ENCODE results near the gene GUF1.

Gene GUF1

DNA sequence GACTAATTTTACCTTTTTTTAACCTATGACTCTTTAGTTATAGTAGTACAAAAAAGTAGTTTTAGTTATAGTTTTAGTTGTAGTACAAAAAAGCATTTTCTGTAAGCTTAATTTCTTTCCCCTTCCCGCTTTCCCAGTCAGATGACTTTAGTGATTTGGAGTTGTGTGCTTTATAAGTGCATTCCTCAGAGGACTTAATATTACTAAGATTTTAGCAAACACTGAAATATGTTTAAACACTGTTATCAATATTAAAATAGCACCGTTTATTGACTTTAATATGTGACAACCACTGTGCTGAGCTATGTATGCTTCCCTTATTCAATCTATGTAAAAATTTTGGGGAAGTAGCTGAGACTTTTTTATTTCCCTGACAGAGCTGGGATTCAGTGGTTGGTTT, 22.8 kb downstream of the GUF1 start:
- TF ChIP-seq, protein P1, sequence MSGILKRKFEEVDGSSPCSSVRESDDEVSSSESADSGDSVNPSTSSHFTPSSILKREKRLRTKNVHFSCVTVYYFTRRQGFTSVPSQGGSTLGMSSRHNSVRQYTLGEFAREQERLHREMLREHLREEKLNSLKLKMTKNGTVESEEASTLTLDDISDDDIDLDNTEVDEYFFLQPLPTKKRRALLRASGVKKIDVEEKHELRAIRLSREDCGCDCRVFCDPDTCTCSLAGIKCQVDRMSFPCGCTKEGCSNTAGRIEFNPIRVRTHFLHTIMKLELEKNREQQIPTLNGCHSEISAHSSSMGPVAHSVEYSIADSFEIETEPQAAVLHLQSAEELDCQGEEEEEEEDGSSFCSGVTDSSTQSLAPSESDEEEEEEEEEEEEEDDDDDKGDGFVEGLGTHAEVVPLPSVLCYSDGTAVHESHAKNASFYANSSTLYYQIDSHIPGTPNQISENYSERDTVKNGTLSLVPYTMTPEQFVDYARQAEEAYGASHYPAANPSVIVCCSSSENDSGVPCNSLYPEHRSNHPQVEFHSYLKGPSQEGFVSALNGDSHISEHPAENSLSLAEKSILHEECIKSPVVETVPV (CRISPR knock-in tag; IDR thresholded peaks at IDR 0.05): no peak
- TF ChIP-seq GLIS3 (CRISPR knock-in tag; IDR thresholded peaks at IDR 0.05) (no peak), SNAI2 (CRISPR knock-in tag; IDR thresholded peaks at IDR 0.05) (no peak), ZFP30 (CRISPR knock-in tag; IDR thresholded peaks at IDR 0.05) (no peak), ZFP3 (CRISPR knock-in tag; IDR thresholded peaks at IDR 0.05) (no peak), ZNF70 (CRISPR knock-in tag; IDR thresholded peaks at IDR 0.05) (no peak), TCF4 (CRISPR knock-in tag; IDR thresholded peaks at IDR 0.05; ENCODE audit: borderline replicate concordance) (no peak), ZNF8 (CRISPR knock-in tag; IDR thresholded peaks at IDR 0.05) (no peak), ESRRG (CRISPR knock-in tag; IDR thresholded peaks at IDR 0.05) (no peak), RARB (CRISPR knock-in tag; IDR thresholded peaks at IDR 0.05) (no peak)
- TF ChIP-seq, protein P2, sequence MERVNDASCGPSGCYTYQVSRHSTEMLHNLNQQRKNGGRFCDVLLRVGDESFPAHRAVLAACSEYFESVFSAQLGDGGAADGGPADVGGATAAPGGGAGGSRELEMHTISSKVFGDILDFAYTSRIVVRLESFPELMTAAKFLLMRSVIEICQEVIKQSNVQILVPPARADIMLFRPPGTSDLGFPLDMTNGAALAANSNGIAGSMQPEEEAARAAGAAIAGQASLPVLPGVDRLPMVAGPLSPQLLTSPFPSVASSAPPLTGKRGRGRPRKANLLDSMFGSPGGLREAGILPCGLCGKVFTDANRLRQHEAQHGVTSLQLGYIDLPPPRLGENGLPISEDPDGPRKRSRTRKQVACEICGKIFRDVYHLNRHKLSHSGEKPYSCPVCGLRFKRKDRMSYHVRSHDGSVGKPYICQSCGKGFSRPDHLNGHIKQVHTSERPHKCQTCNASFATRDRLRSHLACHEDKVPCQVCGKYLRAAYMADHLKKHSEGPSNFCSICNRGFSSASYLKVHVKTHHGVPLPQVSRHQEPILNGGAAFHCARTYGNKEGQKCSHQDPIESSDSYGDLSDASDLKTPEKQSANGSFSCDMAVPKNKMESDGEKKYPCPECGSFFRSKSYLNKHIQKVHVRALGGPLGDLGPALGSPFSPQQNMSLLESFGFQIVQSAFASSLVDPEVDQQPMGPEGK (CRISPR knock-in tag; IDR thresholded peaks at IDR 0.05; ENCODE audit: borderline replicate concordance): no peak
- TF ChIP-seq, protein P3, sequence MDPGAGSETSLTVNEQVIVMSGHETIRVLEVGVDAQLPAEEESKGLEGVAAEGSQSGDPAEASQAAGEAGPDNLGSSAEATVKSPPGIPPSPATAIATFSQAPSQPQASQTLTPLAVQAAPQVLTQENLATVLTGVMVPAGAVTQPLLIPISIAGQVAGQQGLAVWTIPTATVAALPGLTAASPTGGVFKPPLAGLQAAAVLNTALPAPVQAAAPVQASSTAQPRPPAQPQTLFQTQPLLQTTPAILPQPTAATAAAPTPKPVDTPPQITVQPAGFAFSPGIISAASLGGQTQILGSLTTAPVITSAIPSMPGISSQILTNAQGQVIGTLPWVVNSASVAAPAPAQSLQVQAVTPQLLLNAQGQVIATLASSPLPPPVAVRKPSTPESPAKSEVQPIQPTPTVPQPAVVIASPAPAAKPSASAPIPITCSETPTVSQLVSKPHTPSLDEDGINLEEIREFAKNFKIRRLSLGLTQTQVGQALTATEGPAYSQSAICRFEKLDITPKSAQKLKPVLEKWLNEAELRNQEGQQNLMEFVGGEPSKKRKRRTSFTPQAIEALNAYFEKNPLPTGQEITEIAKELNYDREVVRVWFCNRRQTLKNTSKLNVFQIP (CRISPR knock-in tag; IDR thresholded peaks at IDR 0.05; ENCODE audit: borderline replicate concordance, low read depth): no peak

DNA sequence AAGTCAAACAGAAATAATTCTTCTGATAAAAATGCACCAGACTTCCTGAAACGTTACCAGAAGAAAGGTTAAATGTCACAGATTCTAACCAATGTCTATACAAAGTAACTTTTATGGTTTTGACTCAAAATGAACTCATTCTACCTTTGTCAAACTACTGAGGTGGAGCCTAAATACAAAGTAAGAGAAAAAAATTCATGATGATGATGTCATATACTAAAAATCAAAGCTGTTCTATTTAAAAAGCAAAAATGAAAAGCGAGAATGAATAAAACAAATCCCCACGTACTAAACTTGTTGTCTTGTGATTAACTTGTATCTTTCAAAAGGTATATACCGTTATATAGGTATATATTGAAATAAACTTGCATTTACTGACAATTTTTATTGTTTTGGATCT, 26.5 kb downstream of the GUF1 start:
- ATAC-seq: no peak
- TF ChIP-seq ARNTL (CRISPR knock-in tag; IDR thresholded peaks at IDR 0.05; ENCODE audit: borderline replicate concordance, low read depth): no peak
- TF ChIP-seq, protein P4, sequence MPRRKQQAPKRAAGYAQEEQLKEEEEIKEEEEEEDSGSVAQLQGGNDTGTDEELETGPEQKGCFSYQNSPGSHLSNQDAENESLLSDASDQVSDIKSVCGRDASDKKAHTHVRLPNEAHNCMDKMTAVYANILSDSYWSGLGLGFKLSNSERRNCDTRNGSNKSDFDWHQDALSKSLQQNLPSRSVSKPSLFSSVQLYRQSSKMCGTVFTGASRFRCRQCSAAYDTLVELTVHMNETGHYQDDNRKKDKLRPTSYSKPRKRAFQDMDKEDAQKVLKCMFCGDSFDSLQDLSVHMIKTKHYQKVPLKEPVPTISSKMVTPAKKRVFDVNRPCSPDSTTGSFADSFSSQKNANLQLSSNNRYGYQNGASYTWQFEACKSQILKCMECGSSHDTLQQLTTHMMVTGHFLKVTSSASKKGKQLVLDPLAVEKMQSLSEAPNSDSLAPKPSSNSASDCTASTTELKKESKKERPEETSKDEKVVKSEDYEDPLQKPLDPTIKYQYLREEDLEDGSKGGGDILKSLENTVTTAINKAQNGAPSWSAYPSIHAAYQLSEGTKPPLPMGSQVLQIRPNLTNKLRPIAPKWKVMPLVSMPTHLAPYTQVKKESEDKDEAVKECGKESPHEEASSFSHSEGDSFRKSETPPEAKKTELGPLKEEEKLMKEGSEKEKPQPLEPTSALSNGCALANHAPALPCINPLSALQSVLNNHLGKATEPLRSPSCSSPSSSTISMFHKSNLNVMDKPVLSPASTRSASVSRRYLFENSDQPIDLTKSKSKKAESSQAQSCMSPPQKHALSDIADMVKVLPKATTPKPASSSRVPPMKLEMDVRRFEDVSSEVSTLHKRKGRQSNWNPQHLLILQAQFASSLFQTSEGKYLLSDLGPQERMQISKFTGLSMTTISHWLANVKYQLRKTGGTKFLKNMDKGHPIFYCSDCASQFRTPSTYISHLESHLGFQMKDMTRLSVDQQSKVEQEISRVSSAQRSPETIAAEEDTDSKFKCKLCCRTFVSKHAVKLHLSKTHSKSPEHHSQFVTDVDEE (CRISPR knock-in tag; IDR thresholded peaks at IDR 0.05): no peak
- TF ChIP-seq ZFP30 (CRISPR knock-in tag; IDR thresholded peaks at IDR 0.05): no peak
- TF ChIP-seq, protein P2 (CRISPR knock-in tag; IDR thresholded peaks at IDR 0.05; ENCODE audit: borderline replicate concordance): no peak
- no peak for TF ChIP-seq TCF4 (CRISPR knock-in tag; IDR thresholded peaks at IDR 0.05; ENCODE audit: borderline replicate concordance)

More for the DNA sequence above, 22.8 kb downstream of the GUF1 start:
- ATAC-seq: no peak

DNA sequence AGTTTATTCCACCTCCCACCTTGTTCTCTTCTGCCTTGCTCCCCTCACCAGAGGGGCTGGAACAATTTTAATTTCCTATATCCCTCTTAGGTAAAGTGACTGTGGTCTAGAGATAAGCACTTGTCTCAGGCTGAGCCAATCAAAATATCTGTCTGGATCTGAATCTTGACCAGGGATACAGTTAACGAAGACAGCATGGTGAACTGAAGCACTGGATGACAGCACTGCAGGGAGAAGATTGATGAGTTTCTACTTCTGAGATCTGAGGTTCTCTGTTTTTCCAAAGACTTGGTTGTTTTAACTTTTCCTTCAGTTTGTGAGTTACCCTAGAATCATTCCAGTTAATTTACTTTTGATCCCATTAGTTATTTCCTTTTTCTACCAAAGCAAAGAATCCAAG, 34.9 kb downstream of the GUF1 start:
- no peak for TF ChIP-seq ZNF8 (CRISPR knock-in tag; IDR thresholded peaks at IDR 0.05)
- ATAC-seq: no peak

DNA sequence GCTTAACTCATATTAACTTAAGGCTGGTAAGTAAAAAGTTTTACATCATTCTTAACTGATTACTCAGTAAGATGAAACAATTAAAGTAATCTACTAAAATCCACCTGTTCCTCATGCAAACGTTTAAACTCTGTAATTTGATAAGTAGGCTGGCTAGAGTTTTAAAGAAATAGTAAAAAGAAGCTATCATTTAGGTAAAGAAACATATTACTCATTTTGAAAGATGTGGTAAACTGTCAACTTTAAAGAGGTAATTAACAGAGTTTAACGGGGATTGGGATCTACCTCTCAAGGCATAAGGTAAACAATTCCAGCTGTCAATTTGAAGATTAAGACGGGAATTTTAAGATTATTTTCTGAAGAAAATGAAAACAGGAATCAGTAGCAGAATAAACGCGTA, 38.4 kb downstream of the GUF1 start:
- no peak for ATAC-seq
- TF ChIP-seq ARNTL (CRISPR knock-in tag; IDR thresholded peaks at IDR 0.05; ENCODE audit: borderline replicate concordance, low read depth): no peak
- TF ChIP-seq ZFP3 (CRISPR knock-in tag; IDR thresholded peaks at IDR 0.05): no peak
- TF ChIP-seq GLIS3 (CRISPR knock-in tag; IDR thresholded peaks at IDR 0.05): no peak
- no peak for TF ChIP-seq ZFP30 (CRISPR knock-in tag; IDR thresholded peaks at IDR 0.05)
- no peak for TF ChIP-seq BACH2 (CRISPR knock-in tag; IDR thresholded peaks at IDR 0.05; ENCODE audit: borderline replicate concordance)
- TF ChIP-seq CSDC2 (CRISPR knock-in tag; IDR thresholded peaks at IDR 0.05): no peak
- TF ChIP-seq RARB (CRISPR knock-in tag; IDR thresholded peaks at IDR 0.05): no peak
- TF ChIP-seq, protein P5, sequence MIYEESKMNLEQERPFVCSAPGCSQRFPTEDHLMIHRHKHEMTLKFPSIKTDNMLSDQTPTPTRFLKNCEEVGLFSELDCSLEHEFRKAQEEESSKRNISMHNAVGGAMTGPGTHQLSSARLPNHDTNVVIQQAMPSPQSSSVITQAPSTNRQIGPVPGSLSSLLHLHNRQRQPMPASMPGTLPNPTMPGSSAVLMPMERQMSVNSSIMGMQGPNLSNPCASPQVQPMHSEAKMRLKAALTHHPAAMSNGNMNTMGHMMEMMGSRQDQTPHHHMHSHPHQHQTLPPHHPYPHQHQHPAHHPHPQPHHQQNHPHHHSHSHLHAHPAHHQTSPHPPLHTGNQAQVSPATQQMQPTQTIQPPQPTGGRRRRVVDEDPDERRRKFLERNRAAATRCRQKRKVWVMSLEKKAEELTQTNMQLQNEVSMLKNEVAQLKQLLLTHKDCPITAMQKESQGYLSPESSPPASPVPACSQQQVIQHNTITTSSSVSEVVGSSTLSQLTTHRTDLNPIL (CRISPR knock-in tag; IDR thresholded peaks at IDR 0.05; ENCODE audit: low read depth): no peak
- TF ChIP-seq ZNF565 (CRISPR knock-in tag; conservative IDR thresholded peaks at IDR 0.05; ENCODE audit: low read depth): no peak
- TF ChIP-seq SNAI2 (CRISPR knock-in tag; IDR thresholded peaks at IDR 0.05): no peak
- no peak for TF ChIP-seq PPARA (CRISPR knock-in tag; IDR thresholded peaks at IDR 0.05; ENCODE audit: borderline replicate concordance)
- TF ChIP-seq, protein P3 (CRISPR knock-in tag; IDR thresholded peaks at IDR 0.05; ENCODE audit: borderline replicate concordance, low read depth): no peak
- no peak for TF ChIP-seq ZNF70 (CRISPR knock-in tag; IDR thresholded peaks at IDR 0.05)
- TF ChIP-seq TOX (CRISPR knock-in tag; IDR thresholded peaks at IDR 0.05; ENCODE audit: borderline replicate concordance): no peak
- no peak for TF ChIP-seq ZC3H10 (CRISPR knock-in tag; IDR thresholded peaks at IDR 0.05)
- TF ChIP-seq, protein P1 (CRISPR knock-in tag; IDR thresholded peaks at IDR 0.05): no peak
